IMR-90 (cell line): ENCODE results near the gene PLCB2. TPM values are rescaled to one million over a fixed set of nuclear protein-coding genes. Genes with fewer than 3 reads are reported as not detected.

Source experiments
- ATAC-seq: fragments of 200-7000 bp; cut with Tn5 transposase; 2 replicates; pipeline ENCODE4 v1.9.1; 2020; ENCODE audit warnings: low read depth, mild to moderate bottlenecking, moderate library complexity
- BruUV-seq: library from RNA; stranded (reverse); fragments of 400-500 nt; replicated peaks from 2 replicates; lab custom pipeline; 2021; lab: Mats Ljungman, UMichigan
- CTCF ChIA-PET: fragments of 300-600 bp; formaldehyde crosslinking; extraction: SDS; loops from one replicate; lab custom pipeline; 2021; ENCODE audit warnings: antibody characterized with exemption; lab: Yijun Ruan, JAX
- POLR2A ChIA-PET: fragments of 300-600 bp; sonication (Branson Sonifier 250); formaldehyde crosslinking; loops from one replicate; lab custom pipeline; 2022; ENCODE audit warnings: antibody characterized with exemption; ENCODE audit not compliant: unreplicated experiment; lab: Charles Lee
- DNase-seq: peaks from one replicate; pipeline ENCODE4 v3.0.0; 2013
- H2AFZ ChIP-seq: replicated peaks from 2 replicates; pipeline ENCODE3; 2013; ENCODE audit warnings: low read length, mild to moderate bottlenecking; ENCODE audit not compliant: poor library complexity
- H2AK5ac ChIP-seq: 2 replicates; pipeline ENCODE4 v1.6.1; 2013; ENCODE audit warnings: low read depth, low read length, inconsistent platforms
- H2AK9ac ChIP-seq: replicated peaks from 2 replicates; pipeline ENCODE3; 2013; ENCODE audit warnings: mild to moderate bottlenecking, low read depth, low read length, moderate library complexity; ENCODE audit not compliant: poor library complexity
- H2BK120ac ChIP-seq: 2 replicates; pipeline ENCODE4 v1.6.1; 2013; ENCODE audit warnings: low read depth, low read length, inconsistent platforms
- H2BK15ac ChIP-seq: 3 replicates; pipeline ENCODE4 v1.6.1; 2013; ENCODE audit warnings: low read depth, low read length, inconsistent platforms
- H2BK20ac ChIP-seq: 2 replicates; pipeline ENCODE4 v1.6.1; 2013; ENCODE audit warnings: low read depth, mild to moderate bottlenecking, inconsistent platforms, low read length, moderate library complexity
- H2BK5ac ChIP-seq: 2 replicates; pipeline ENCODE4 v1.6.1; 2013; ENCODE audit warnings: mild to moderate bottlenecking, low read depth, low read length, inconsistent platforms; ENCODE audit not compliant: poor library complexity, severe bottlenecking
- H3K14ac ChIP-seq: replicated peaks from 2 replicates; pipeline ENCODE4 v1.6.1; 2013; ENCODE audit warnings: low read depth, low read length, inconsistent platforms
- H3K18ac ChIP-seq: 2 replicates; pipeline ENCODE4 v1.6.1; 2013; ENCODE audit warnings: low read depth, low read length, control low read depth
- H3K23ac ChIP-seq: 2 replicates; pipeline ENCODE4 v1.6.1; 2013; ENCODE audit warnings: low read depth, low read length, inconsistent platforms
- H3K27ac ChIP-seq: 2 replicates; pipeline ENCODE4 v1.5.1; 2013; ENCODE audit warnings: mild to moderate bottlenecking, control low read depth, low read length; ENCODE audit not compliant: insufficient read depth
- H3K27me3 ChIP-seq: 2 replicates; pipeline ENCODE4 v1.6.1; 2013; ENCODE audit warnings: low read length; ENCODE audit not compliant: control insufficient read depth, insufficient read depth
- H3K36me3 ChIP-seq: 2 replicates; pipeline ENCODE4 v1.6.1; 2013; ENCODE audit warnings: low read length, mixed read lengths; ENCODE audit not compliant: control insufficient read depth, insufficient read depth
- H3K4ac ChIP-seq: 2 replicates; pipeline ENCODE4 v1.6.1; 2013; ENCODE audit warnings: low read depth, low read length, inconsistent platforms
- H3K4me1 ChIP-seq: 2 replicates; pipeline ENCODE4 v1.6.1; 2013; ENCODE audit warnings: low read length, mixed read lengths; ENCODE audit not compliant: control insufficient read depth, insufficient read depth
- H3K4me2 ChIP-seq: 2 replicates; pipeline ENCODE4 v1.6.1; 2013; ENCODE audit warnings: low read depth, mild to moderate bottlenecking, control low read depth, low read length, moderate library complexity
- H3K4me3 ChIP-seq: 2 replicates; pipeline ENCODE4 v1.5.1; 2013; ENCODE audit warnings: low read depth, mild to moderate bottlenecking, control low read depth, low read length, moderate library complexity; ENCODE audit not compliant: insufficient read depth
- H3K56ac ChIP-seq: 2 replicates; pipeline ENCODE4 v1.6.1; 2013; ENCODE audit warnings: low read length, inconsistent platforms; ENCODE audit not compliant: insufficient read depth; ENCODE audit errors: extremely low read depth
- H3K79me1 ChIP-seq, 2 experiments: 2 replicates each; pipeline ENCODE4 v1.6.1; 2013; ENCODE audit warnings: low read length in 2 of 2, inconsistent platforms in 1 of 2, low read depth in 1 of 2
- H3K9ac ChIP-seq: 2 replicates; pipeline ENCODE4 v1.6.1; 2013; ENCODE audit warnings: low read depth, low read length, control low read depth
- H3K9me1 ChIP-seq: 2 replicates; pipeline ENCODE4 v1.6.1; 2013; ENCODE audit warnings: low read length, inconsistent platforms; ENCODE audit not compliant: insufficient read depth
- H3K9me3 ChIP-seq: 2 replicates; pipeline ENCODE4 v1.6.1; 2013; ENCODE audit warnings: low read length; ENCODE audit not compliant: control insufficient read depth, insufficient read depth
- H4K20me1 ChIP-seq: 2 replicates; pipeline ENCODE4 v1.6.1; 2013; ENCODE audit warnings: low read length, inconsistent platforms; ENCODE audit not compliant: insufficient read depth
- H4K5ac ChIP-seq: 2 replicates; pipeline ENCODE4 v1.6.1; 2013; ENCODE audit warnings: mild to moderate bottlenecking, low read depth, low read length, control low read depth
- H4K8ac ChIP-seq, 2 experiments: 2 replicates each; pipeline ENCODE4 v1.6.1; 2013; ENCODE audit warnings: low read depth in 2 of 2, low read length in 2 of 2, control low read depth in 1 of 2, inconsistent platforms in 1 of 2
- H4K91ac ChIP-seq: 2 replicates; pipeline ENCODE4 v1.6.1; 2013; ENCODE audit warnings: low read depth, low read length, inconsistent platforms; ENCODE audit not compliant: insufficient read depth
- CEBPB ChIP-seq: IDR thresholded peaks from 2 replicates; pipeline ENCODE4 v1.6.1; 2012; ENCODE audit warnings: low read depth, low read length, improper control_type of control experiment
- FOS ChIP-seq: fragments of 150-350 bp; IDR thresholded peaks from 2 replicates; pipeline ENCODE4 v1.6.1; 2016; ENCODE audit warnings: low read depth, low read length
- NFE2L2 ChIP-seq: fragments of 150-350 bp; IDR thresholded peaks from 2 replicates; pipeline ENCODE4 v1.6.1; 2016; ENCODE audit warnings: low read depth, mild to moderate bottlenecking, low read length
- POLR2A ChIP-seq: IDR thresholded peaks from 2 replicates; pipeline ENCODE4 v1.6.1; 2012; ENCODE audit warnings: mild to moderate bottlenecking, low read depth, low read length
- WGBS, 2 experiments: methylation state at CpG; one replicate each; pipeline versions ENCODE4 v1.1.5 to v1.1.7; 2013; ENCODE audit warnings: missing lambda C conversion rate in 2 of 2; ENCODE audit not compliant: insufficient read length in 1 of 2; ENCODE audit errors: extremely low coverage in 2 of 2; 5-methylcytosine and 5-hydroxymethylcytosine counted together
- dilution Hi-C: fragments of 300-500 bp; cut with HindIII; formaldehyde crosslinking; loops from one replicate; pipeline ENCODE4 v1.14.3; 2018; ENCODE audit warnings: low sequenced_read_pairs; ENCODE audit not compliant: unreplicated experiment
- in situ Hi-C: fragments of 300-500 bp; cut with MboI; formaldehyde crosslinking; loops from 3 replicates; pipeline ENCODE4 v1.14.3; 2019; ENCODE audit warnings: low sequenced_read_pairs, inconsistent platforms, mixed read lengths
- intact Hi-C: fragments of 100-400 bp; cut with micrococcal nuclease; formaldehyde crosslinking; loops from 2 replicates; pipeline ENCODE4 v1.10.0; 2022
- polyA plus RNA-seq, 3 experiments: library from polyadenylated mRNA; depleted of rRNA; stranded (reverse); fragments of >200 nt; gene quantifications; 2 replicates each; pipeline ENCODE4 v1.2.3, GENCODE V29; 2012; ENCODE audit warnings: low replicate concordance in 1 of 3
- total RNA-seq: library from RNA; depleted of rRNA; stranded (reverse); fragments of >200 nt; gene quantifications from 2 replicates; pipeline ENCODE4 v1.2.3, GENCODE V29; 2012
- TF ChIP-seq, protein P1 (sequence below): fragments of 150-350 bp; IDR thresholded peaks from 2 replicates; pipeline ENCODE4 v1.6.1; 2016; ENCODE audit warnings: low read depth, mild to moderate bottlenecking, low read length, moderate library complexity, borderline replicate concordance

PLCB2 gene
- total and polyA plus RNA-seq, 2 of the 4 experiments (the other 2 are of a cell fraction): 0.18 to 1.4 TPM

DNA sequence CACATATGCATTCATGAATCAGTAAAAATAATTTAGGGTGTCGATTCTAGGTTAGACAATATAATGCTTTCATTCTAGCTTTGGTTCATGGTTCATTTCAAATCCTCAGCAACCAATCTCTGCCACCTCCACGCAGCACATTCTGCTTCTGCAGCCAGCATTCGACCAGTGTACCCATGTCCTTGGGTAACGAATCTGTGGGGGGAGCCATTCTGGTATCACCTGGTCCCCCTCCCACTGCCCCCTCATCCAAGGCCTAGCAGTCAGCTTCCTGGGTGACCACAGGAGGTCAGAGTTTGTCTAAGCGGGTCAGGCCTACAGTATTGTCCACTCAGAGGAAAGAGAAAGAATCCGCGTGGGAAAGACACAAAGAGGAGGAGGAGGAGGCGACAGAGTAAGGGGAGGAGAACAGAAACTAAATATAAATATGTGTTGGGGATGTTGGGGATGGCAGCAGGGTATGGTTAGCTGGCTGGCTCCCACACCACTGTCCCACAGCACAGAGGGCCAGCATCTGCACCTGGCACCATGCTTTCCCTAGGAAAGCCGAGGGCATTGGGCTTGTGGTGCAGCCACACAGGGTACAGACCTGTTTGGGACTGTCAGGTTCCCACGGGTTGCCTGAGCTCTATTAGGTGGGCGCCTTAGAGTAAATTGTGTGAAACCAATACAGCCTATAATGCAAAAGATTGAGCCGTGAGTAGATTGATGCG, 56.8 kb downstream of the PLCB2 start:
- ATAC-seq: no peak
- Histone ChIP-seq H4K91ac (no peak overlapping the region), H2AK9ac (no peak overlapping the region), H2BK5ac (no peak overlapping the region), H2AK5ac (no peak overlapping the region), H4K8ac (no peak overlapping the region), H3K18ac (no peak overlapping the region), H3K23ac (no peak overlapping the region), H3K4me1 (peaks cover 2% of the 10 kb centered on the region; the same call in 1 of the 2 replicates), H3K14ac (no peak overlapping the region), H3K27ac (no peak overlapping the region), H3K9ac (no peak overlapping the region), H3K4ac (no peak overlapping the region), H2BK15ac (no peak overlapping the region), H2BK120ac (no peak overlapping the region), H3K56ac (no peak overlapping the region), H3K9me3 (no peaks in the 10 kb centered on the region), H3K9me1 (no peaks in the 10 kb centered on the region), H3K4me2 (no peak overlapping the region), H3K27me3 (peaks cover 64% of the 10 kb centered on the region), H2BK20ac (no peak overlapping the region), H4K20me1 (no peaks in the 10 kb centered on the region), H3K36me3 (no peaks in the 10 kb centered on the region), H3K4me3 (no peak overlapping the region), H4K5ac (no peak overlapping the region), H2AFZ (no peak overlapping the region), H3K79me1 (no peaks in the 10 kb centered on the region)
- no peak for DNase-seq
- BruUV-seq: no TSS peak
- POLR2A ChIA-PET: no interaction called here
- 87% methylated on average over 3 of the region's 13 CpGs; no CpG with 5 or more reads in 1 of the 2 experiments for WGBS, 2 experiments
- in situ Hi-C loops: no loop called here
- CTCF ChIA-PET: interaction anchor here (1.0 kb wide), 1 partner anchor 24 kb away, joined by 3 read pairs; no protein-coding TSS in a partner anchor
- intact Hi-C loops: no loop called here
- TF ChIP-seq, protein P1, sequence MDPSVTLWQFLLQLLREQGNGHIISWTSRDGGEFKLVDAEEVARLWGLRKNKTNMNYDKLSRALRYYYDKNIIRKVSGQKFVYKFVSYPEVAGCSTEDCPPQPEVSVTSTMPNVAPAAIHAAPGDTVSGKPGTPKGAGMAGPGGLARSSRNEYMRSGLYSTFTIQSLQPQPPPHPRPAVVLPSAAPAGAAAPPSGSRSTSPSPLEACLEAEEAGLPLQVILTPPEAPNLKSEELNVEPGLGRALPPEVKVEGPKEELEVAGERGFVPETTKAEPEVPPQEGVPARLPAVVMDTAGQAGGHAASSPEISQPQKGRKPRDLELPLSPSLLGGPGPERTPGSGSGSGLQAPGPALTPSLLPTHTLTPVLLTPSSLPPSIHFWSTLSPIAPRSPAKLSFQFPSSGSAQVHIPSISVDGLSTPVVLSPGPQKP: no peak
- TF ChIP-seq FOS (no peak), POLR2A (no peak), CEBPB (no peak), NFE2L2 (no peak)
- dilution Hi-C loops: no loop called here
